Measurements from ENCODE around the gene UROC1.

DNA sequence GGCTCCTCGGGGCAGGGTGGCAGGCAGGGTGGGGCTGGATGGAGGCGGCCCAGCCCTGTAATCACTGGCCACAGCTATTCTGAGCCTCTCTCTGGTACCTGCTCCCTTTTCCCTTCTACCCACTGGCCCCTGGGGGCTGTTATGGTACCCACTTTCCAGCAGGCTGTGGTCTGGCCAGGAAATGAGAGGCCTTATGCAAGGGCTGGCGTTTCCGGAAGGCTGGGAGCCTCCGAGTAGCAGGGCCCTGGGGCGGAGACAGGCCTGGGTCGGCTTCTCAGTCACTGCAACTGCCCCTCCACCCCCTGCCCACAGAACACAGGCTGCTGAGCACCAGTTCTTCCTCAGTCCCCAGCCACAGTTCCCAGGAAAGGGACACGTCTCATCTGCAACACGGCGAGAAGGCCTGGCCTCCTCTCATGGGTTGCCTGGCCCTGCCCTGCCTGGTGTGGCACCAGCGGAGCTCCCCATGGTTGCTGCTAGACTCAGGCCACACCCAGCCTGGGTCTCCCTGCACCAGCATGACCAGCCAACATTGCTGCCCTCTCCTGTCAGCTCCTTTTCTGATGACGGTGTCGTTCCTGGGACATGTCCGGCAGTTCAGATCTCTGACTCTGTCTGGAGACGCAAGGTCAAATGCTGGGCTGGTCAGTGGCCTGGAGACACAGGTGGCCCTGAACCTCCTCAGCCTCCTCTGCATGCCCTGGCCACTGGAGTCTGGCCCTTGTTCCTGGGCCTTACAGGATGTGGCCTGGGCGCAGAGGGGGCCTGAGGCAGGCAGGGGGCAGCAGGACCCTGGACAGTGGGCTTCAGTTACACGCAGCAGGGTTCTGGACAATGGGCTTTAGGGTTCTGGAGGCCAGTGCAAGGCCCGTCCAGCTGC is 12.8 kb upstream of the UROC1 start:
- TF ChIP-seq FOXM1 (IDR thresholded peaks at IDR 0.05; ENCODE audit: borderline replicate concordance, low read depth) (no peak), TAF1 (IDR thresholded peaks at IDR 0.05; ENCODE audit: low read depth) (no peak), NFIC (IDR thresholded peaks at IDR 0.05) (no peak)

All from Ishikawa (cell line).